SHP77 (cell line): ENCODE results near the gene CCDC74B.
"Not testable (repeated sequence)": the region's sequence is repeated elsewhere in the genome, so short reads cannot be mapped to it uniquely, and the experiment has no call there.

ENCODE experiments used
- DNase-seq, 2 experiments: peaks; one replicate each; lab custom pipeline; 2025; lab: John Stamatoyannopoulos, UW

Gene CCDC74B

DNA sequence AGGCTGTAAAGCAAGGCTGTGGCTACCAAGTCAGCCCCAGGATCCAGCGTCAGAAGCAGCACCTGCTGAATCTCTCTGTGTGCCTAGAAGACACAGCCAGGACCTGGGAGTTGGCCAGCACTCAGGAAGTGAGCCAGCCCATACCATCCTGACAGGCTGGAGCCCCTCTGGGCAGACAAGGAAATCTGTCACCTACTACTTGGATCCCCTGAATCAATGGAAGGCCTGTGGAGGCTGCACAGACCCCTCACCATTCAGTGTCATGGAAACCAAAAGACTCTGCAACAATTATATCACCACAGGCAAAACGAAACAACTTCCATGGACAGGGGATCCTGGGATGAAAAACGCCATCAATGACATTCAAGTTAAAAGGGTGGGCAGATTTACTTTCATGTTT lies 21.7 kb upstream of the CCDC74B start:
- not testable (repeated sequence) for DNase-seq

DNA sequence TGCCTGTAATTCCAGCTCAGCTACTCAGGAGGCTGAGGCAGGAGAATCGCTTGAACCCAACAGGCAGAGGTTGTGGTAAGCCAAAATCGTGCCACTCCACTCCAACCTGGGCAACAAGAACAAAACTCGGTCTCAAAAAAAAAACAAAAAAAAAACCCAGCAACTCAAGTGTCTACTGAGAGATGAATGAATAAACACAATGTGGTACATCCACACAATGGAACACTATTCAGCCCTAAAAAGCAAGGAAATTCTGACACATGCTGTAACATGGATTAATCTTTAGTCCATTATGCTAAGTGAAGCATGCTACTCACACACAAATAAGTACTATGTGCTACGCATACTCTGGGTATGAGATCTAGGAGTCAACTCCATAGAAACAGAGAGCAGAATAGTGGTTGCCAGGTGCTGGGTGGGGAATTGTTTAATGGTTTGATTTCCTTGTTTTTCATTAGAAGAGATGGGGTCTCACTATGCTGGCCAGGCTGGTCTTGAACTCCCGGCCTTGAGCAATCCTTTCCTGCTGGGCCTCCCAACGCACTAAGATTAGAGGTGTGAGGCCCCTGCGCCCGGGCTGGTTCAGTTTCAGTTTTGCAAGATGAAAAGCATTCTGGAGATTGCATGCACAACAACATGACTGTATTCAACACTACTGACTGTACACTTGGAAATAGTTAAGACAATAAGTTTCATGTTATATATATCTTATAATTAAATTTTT lies 20.5 kb upstream of the CCDC74B start:
- no peak for DNase-seq

GRCh38 chr2:130162968-130163367 lies 18.1 kb upstream of the CCDC74B start:
- DNase-seq = no peak

- not testable (repeated sequence) for DNase-seq
Measured at GRCh38 chr2:130162486-130162885, 17.6 kb upstream of the CCDC74B start.

- DNase-seq = not testable (repeated sequence)
Measured at GRCh38 chr2:130160838-130161705, 16.2 kb upstream of the CCDC74B start.

DNA sequence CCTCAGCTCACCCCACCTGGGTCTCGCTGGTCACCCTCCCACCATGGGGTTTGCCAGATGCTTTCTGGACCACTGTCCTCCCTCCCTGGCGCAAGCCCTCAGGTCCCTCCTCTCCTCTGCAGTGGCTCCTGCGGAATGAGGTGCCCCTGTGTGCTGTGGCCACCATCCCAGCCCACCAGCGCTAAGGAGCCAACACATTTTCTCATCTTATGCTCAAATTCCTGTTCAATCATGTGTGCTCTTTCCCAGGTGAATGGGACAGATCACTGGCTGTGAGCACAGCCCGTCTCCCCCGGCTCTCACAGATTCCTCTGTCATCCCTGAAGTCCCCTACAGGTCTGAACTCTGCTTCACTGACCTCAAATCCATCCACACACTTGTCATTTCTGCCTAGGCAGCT lies 15.2 kb upstream of the CCDC74B start:
- no peak for DNase-seq

- DNase-seq = not testable (repeated sequence)
Measured at GRCh38 chr2:130159376-130159775, 14.5 kb upstream of the CCDC74B start.

- DNase-seq = no peak
Measured at GRCh38 chr2:130158631-130159030, 13.7 kb upstream of the CCDC74B start.

GRCh38 chr2:130157825-130158514 lies 13.1 kb upstream of the CCDC74B start:
- not testable (repeated sequence) for DNase-seq

DNA sequence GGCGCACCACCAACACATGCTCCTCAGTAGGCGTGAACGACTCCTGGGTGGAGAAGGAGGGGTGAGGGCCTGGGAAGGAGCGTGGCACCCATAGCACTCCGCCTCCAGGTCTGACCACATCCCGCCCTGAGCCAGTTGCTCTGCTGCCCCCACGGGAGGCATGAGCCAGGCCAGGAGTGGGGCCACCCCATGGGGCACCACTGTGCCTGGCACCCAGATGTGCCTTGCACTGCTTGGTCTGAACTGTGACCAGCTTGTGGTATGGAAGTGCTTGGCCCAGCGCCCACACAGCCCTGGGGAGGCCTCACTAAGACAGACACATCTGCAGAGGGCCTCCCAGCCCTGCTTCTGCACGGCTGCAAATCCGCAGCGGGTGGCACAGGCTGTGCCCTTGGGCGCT lies 12.4 kb upstream of the CCDC74B start:
- not testable (repeated sequence) for DNase-seq

DNA sequence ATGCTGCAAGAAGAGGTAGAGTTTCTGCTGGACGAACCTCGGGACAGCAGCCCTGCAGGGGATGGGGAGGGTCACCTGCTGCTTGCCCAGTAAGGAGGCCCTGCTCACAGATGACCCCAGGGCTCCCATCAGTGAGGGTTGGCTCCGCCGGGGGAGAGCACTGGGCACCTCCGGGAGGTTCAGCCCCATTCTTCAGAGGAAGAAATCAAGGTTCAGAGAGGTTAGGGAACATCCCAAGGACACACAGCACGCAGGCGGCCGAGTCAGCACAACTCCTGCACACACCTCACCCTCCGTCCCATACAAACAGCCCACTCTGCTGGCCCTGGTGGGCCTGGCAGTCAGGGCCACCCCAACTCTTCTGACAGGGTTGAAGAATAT lies 11.7 kb upstream of the CCDC74B start:
- no peak for DNase-seq

DNA sequence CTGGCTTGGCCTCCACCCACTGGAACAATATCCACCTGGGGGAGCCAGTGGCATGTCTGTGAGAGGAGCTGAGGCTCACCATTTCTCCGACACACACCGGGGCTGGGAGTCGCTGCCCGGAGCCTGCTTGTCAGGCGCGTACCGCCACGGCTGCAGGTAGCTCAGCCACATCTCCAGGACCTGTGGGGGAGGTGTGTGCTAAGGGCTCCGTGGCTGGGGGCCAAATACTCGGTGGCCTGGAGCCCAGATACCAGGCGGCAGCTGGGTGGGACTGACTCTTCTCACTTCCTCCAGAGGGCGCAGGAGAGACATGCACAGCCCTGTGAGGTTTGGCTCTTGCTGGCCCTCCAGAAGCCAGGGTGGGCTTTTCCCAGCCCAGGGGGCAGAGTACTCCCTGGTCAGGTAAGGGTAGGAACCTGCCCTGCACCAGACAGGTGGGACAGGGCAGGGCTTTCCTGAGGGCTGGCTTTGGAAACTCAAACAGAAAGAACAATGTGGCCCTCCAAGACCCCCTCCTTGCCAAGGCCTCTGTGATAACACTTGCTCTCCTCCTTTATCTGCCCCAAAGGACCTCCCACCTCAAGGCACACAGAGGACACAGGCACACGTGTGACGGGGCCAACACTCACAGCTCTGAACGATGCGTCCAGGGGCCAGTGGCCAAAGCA lies 11.2 kb upstream of the CCDC74B start:
- DNase-seq = peak; percentile 52 to 58

DNA sequence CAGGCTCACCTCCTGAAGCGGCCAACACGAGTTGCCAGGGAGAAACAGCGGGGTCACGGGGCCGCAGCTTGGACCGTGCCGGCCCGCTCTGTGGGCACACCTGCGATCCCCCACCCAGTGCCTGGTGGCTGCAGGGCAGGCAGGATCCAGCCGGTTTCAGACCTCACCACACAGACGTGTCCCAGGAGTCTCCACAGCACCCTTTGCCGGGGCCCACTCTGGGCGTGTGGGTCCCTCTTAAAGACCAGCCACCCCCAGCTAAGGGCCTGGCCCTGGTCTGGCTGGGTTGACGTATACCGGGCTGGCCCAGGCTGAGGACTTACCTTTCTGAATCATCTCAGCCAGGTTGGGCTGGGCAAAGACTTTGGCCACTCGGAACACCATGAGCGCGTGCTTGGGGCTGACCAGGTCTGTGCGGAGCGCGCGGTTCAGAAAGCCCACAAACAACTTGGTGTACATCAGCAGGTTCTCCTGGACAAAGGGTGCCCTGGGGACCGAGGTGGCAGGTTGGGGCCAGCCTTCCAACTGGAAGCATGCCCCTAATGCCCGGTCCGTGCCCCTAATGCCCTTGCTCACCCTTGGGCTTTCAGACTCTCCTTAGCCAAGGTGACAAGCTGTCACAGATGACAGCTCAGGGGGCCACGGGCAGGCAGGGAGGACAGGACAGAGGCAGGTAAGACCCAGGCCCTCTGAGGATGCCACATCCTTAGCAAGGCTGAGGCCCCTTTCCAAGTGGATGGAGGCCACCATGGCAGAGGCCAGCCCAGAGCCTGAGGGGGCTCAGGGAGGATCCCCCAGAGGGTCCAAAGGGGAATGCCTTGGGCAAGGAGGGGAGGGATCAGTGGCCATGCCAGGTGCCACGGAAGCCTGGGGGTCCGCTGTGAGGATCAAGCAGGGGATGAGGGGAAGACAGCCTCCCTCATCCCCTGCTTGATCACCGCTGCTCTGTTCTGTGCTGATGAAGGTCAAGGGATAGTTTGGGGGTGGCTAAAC lies 10.2 kb upstream of the CCDC74B start:
- DNase-seq = no peak

DNA sequence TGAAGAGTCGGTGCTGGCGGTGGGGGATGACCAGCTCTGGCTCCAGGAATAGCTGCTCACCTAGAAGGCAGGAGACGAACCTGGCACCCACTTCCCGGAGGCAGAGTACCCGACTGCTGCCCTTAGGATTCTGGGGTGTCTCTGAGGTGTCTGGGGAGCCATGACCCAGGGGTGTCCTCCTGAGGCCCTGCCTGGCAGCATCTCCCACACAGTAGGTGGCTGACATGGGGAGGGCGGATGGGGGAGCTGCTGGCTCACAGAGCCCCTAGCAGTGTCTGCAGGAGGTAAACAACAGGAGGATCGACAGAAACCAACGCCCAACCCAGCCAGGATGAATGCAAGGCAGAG lies 9.5 kb upstream of the CCDC74B start:
- not testable (repeated sequence) for DNase-seq

GRCh38 chr2:130153721-130154422 lies 9.0 kb upstream of the CCDC74B start:
- DNase-seq = not testable (repeated sequence)

DNA sequence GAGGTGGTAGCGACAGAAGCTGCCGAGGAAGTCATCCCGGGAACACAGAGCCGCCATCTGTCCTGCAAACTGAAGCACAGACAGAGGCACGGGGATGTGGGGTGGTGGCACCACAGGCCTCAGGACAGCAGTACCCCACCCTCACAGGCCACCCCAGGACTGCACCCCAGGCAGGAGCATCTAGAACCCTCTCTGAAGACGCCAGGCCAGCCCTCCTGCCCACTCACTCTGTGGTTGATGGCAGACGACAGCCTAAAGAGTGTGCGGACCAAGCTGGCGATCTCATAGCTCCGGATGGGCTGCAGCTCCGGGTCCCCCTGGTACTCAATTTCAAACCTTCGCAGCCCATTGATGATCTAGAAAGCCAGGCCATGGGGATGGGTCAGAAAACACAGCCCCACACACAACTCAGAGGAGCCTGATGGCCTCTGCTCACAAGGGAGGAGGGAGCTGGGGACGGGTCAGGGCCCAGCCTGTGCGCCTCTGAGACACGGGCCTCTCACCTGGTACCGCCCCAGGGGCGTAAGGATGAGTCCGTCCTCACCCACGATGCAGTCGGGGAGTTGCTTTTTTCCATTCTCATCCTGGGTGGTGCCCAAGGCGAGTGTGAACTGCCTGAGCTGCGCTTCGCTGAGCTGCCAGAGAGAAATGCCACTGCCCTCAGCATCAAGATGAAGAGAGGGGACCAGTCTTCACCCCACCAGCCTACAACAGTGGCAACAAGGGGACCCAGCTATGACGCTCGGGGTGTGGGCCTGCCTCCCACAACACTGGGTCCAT lies 8.1 kb upstream of the CCDC74B start:
- no peak for DNase-seq

GRCh38 chr2:130152136-130152815 lies 7.4 kb upstream of the CCDC74B start:
- DNase-seq = not testable (repeated sequence)

GRCh38 chr2:130151145-130151512 lies 6.2 kb upstream of the CCDC74B start:
- DNase-seq = not testable (repeated sequence)
